T-cell (primary cell): Measurements from ENCODE around the gene ROBO1. TPM values are rescaled to one million over a fixed set of nuclear protein-coding genes. Genes with fewer than 3 reads are reported as not detected.

Experiments
- ATAC-seq, 4 experiments: fragments of 200-7000 bp in 3 of 4; fragments of 150-1000 bp in 1 of 4; cut with Tn5 transposase; replicated peaks in 1 of 4; 1 replicate in 3 of 4; 2 replicates in 1 of 4; pipeline ENCODE4 v1.10.0; 2021; ENCODE audit warnings: moderate library complexity in 3 of 4, mild to moderate bottlenecking in 2 of 4, moderate number of reproducible peaks in 1 of 4
- CTCF ChIA-PET, 2 donors: fragments of 300-600 bp; sonication (Branson Sonifier 250); formaldehyde crosslinking; loops; one replicate each; lab custom pipeline; 2022; ENCODE audit warnings: antibody characterized with exemption in 2 of 2; lab: Charles Lee
- POLR2A ChIA-PET, 2 donors: fragments of 300-600 bp; sonication (Branson Sonifier 250); formaldehyde crosslinking; loops; one replicate each; lab custom pipeline; 2022; ENCODE audit warnings: antibody characterized with exemption in 2 of 2; lab: Charles Lee
- DNase-seq, 35 experiments: peaks; one replicate each; pipeline versions ENCODE4 v3.0.0 to v3.0.0-alpha.2; 2013 to 2023
- H3K27ac ChIP-seq: one replicate; pipeline ENCODE4 v1.5.1; 2013; ENCODE audit warnings: low read length
- H3K27me3 ChIP-seq, 2 experiments: replicated peaks in 1 of 2; 1 replicate in 1 of 2; 2 replicates in 1 of 2; pipeline versions ENCODE4 v1.6.1 to v1.7.0; 2013; ENCODE audit warnings: low read length in 1 of 2, mixed read lengths in 1 of 2; ENCODE audit not compliant: control insufficient read depth in 2 of 2, insufficient read depth in 2 of 2; ENCODE audit errors: extremely low read depth in 1 of 2
- H3K36me3 ChIP-seq, 2 donors: 1 replicate in 1 of 2; 2 replicates in 1 of 2; pipeline versions ENCODE4 v1.6.1 to v1.7.0; 2013; ENCODE audit warnings: low read length in 1 of 2; ENCODE audit not compliant: control insufficient read depth in 2 of 2, insufficient read depth in 1 of 2; ENCODE audit errors: extremely low read depth in 1 of 2
- H3K4me1 ChIP-seq, 2 experiments: 1 replicate in 1 of 2; 2 replicates in 1 of 2; pipeline versions ENCODE4 v1.6.1 to v1.7.0; 2013; ENCODE audit warnings: low read length in 2 of 2, mixed read lengths in 1 of 2; ENCODE audit not compliant: insufficient read depth in 2 of 2, control insufficient read depth in 1 of 2; ENCODE audit errors: extremely low read depth in 1 of 2
- H3K4me3 ChIP-seq, 2 donors: 1 replicate in 1 of 2; 2 replicates in 1 of 2; pipeline versions ENCODE4 v1.5.1 to v1.7.0; 2013; ENCODE audit warnings: mild to moderate bottlenecking in 2 of 2, low read length in 1 of 2, moderate library complexity in 1 of 2; ENCODE audit not compliant: control insufficient read depth in 1 of 2; ENCODE audit errors: extremely low read depth in 1 of 2
- H3K9me3 ChIP-seq: 2 replicates; pipeline ENCODE4 v1.7.0; 2013
- H3K27ac Mint-ChIP-seq, 2 donors: one replicate each; pipeline ENCODE4 v1.8.0; 2020 to 2021; ENCODE audit warnings: mild to moderate bottlenecking in 2 of 2, mixed read lengths in 2 of 2
- H3K27me3 Mint-ChIP-seq, 2 donors: one replicate each; pipeline ENCODE4 v1.8.0; 2021 to 2022; ENCODE audit warnings: mixed read lengths in 2 of 2
- H3K36me3 Mint-ChIP-seq: one replicate; pipeline ENCODE4 v1.8.0; 2021; ENCODE audit warnings: mixed read lengths
- H3K4me1 Mint-ChIP-seq, 3 donors: one replicate each; pipeline ENCODE4 v1.8.0; 2020 to 2022; ENCODE audit warnings: mixed read lengths in 3 of 3, mild to moderate bottlenecking in 1 of 3
- H3K4me3 Mint-ChIP-seq, 3 donors: one replicate each; pipeline ENCODE4 v1.8.0; 2020 to 2022; ENCODE audit warnings: mild to moderate bottlenecking in 3 of 3, mixed read lengths in 3 of 3, moderate library complexity in 3 of 3
- H3K9me3 Mint-ChIP-seq, 3 donors: one replicate each; pipeline ENCODE4 v1.8.0; 2020 to 2022; ENCODE audit warnings: mixed read lengths in 3 of 3
- WGBS: methylation state at CpG from one replicate; pipeline ENCODE4 v1.1.5; 2013; ENCODE audit warnings: missing lambda C conversion rate; ENCODE audit not compliant: insufficient coverage; 5-methylcytosine and 5-hydroxymethylcytosine counted together
- total RNA-seq, 35 experiments: library from RNA in 6 of 35; stranded (reverse) in 6 of 35; fragments of 120-200 nt in 1 of 35; gene quantifications; one replicate each; pipeline versions ENCODE4 v1.2.1 to v1.2.4 and lab custom pipeline; 2013 to 2026

Gene ROBO1
- total RNA-seq, 5 donors from 2014 or later (not counting 1 experiment from before 2014, with no cell fraction given), result 0.20 to 2.4 (median 1.7) TPM

DNA sequence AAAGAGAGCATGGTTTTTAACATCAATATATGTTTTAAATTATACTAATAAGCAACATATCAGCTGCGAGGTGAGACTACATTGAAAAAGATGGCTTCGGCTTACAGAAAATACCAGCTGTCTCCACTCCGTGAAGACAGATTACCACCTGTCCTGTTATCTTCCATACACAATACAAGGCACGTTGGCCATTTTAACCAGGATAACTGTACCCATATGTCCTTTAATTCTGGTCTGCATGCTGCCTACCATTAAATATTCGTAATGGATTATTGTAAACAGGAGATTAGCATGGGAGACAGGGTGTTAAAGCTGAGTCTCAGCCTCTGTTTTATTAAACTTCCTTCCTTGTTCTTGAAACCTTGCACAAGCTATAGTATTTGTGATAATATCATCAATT, 855.5 kb downstream of the ROBO1 start:
- 90% methylated on average over 3 of the region's 5 CpGs for WGBS

DNA sequence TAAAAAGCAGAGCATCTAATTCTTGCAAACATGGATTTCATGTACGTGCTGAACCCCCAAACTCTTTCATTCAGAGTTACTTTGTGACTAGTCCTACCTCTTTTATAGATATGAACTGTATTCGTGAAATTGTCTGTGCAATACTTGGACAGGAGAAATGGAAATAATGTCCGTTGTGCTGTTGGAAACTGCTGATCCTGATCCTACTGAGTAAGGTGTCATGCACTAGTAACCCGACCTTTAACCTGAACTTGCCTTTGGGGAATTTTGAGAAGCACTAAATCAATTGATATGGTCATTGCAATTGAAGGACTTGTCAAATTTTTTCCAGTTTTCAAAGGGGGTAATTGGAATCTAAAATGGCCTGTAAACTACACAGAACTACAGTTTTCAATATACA, 856.4 kb downstream of the ROBO1 start:
- WGBS, result 40% methylated on average over 2 of the region's 4 CpGs
- no peaks in the 10 kb centered on the region for H3K9me3 ChIP-seq
- H3K4me3 Mint-ChIP-seq, result no peak overlapping the region
- H3K4me1 Mint-ChIP-seq, result no peaks in the 10 kb centered on the region
- ATAC-seq (no peak), DNase-seq (no peak)
- no peak overlapping the region for H3K27ac ChIP-seq
- no peak overlapping the region for H3K27ac Mint-ChIP-seq
- H3K27me3 ChIP-seq, result no peaks in the 10 kb centered on the region
- no peak overlapping the region for H3K4me3 ChIP-seq
- no peaks in the 10 kb centered on the region for H3K36me3 ChIP-seq
- ChIA-PET POLR2A (no interaction called here), CTCF (no interaction called here)
- no peaks in the 10 kb centered on the region for H3K36me3 Mint-ChIP-seq
- peaks cover 3 to 14% (median 13%) of the 10 kb centered on the region in 3 donors for H3K9me3 Mint-ChIP-seq
- H3K4me1 ChIP-seq, result no peaks in the 10 kb centered on the region
- no peaks in the 10 kb centered on the region for H3K27me3 Mint-ChIP-seq

More for the DNA sequence above, 855.5 kb downstream of the ROBO1 start:
- no peak overlapping the region for H3K27ac ChIP-seq
- H3K4me3 ChIP-seq, result no peak overlapping the region
- H3K36me3 ChIP-seq, result no peaks in the 10 kb centered on the region
- Mint-ChIP-seq H3K4me3 (no peak overlapping the region), H3K27me3 (no peaks in the 10 kb centered on the region), H3K27ac (no peak overlapping the region), H3K36me3 (no peaks in the 10 kb centered on the region), H3K9me3 (peaks cover 3 to 14% (median 10%) of the 10 kb centered on the region in 3 donors), H3K4me1 (no peaks in the 10 kb centered on the region)
- ChIA-PET POLR2A (no interaction called here), CTCF (no interaction called here)
- DNase-seq (no peak), ATAC-seq (no peak)
- H3K27me3 ChIP-seq, result no peaks in the 10 kb centered on the region
- H3K9me3 ChIP-seq, result no peaks in the 10 kb centered on the region
- no peaks in the 10 kb centered on the region for H3K4me1 ChIP-seq

GRCh38 chr3:78908236-78908635, 859.6 kb downstream of the ROBO1 start:
- DNase-seq (no peak), ATAC-seq (no peak)
- H3K27ac ChIP-seq, result no peak overlapping the region
- Mint-ChIP-seq H3K4me3 (no peak overlapping the region), H3K4me1 (no peaks in the 10 kb centered on the region), H3K36me3 (no peaks in the 10 kb centered on the region), H3K9me3 (peaks cover 3 to 14% (median 7%) of the 10 kb centered on the region in 3 donors), H3K27ac (no peak overlapping the region), H3K27me3 (no peaks in the 10 kb centered on the region)
- CTCF ChIA-PET, result no interaction called here
- H3K27me3 ChIP-seq, result no peaks in the 10 kb centered on the region
- no peak overlapping the region for H3K4me3 ChIP-seq
- no peaks in the 10 kb centered on the region for H3K4me1 ChIP-seq
- POLR2A ChIA-PET, result no interaction called here
- no peaks in the 10 kb centered on the region for H3K36me3 ChIP-seq
- no peaks in the 10 kb centered on the region for H3K9me3 ChIP-seq
- WGBS, result 80% methylated on average over 1 of the region's 3 CpGs

- H3K27ac Mint-ChIP-seq, result no peak overlapping the region
- H3K36me3 Mint-ChIP-seq, result no peaks in the 10 kb centered on the region
- H3K4me3 Mint-ChIP-seq, result no peak overlapping the region
- no peak overlapping the region for H3K4me3 ChIP-seq
- H3K27me3 Mint-ChIP-seq, result no peaks in the 10 kb centered on the region
- no peak for DNase-seq
- no peaks in the 10 kb centered on the region for H3K4me1 Mint-ChIP-seq
- H3K27me3 ChIP-seq, result no peaks in the 10 kb centered on the region
- H3K9me3 Mint-ChIP-seq, result peaks cover 3 to 14% (median 7%) of the 10 kb centered on the region in 3 donors
- POLR2A ChIA-PET, result no interaction called here
- CTCF ChIA-PET, result no interaction called here
- H3K4me1 ChIP-seq, result no peaks in the 10 kb centered on the region
- H3K36me3 ChIP-seq, result no peaks in the 10 kb centered on the region
- no CpG with 5 or more reads among the region's 2 CpGs for WGBS
- ATAC-seq, result no peak
- H3K27ac ChIP-seq, result no peak overlapping the region
- H3K9me3 ChIP-seq, result no peaks in the 10 kb centered on the region
Measured at GRCh38 chr3:78907367-78907766, 860.4 kb downstream of the ROBO1 start.

GRCh38 chr3:78906930-78907329, 860.9 kb downstream of the ROBO1 start:
- ChIA-PET CTCF (no interaction called here), POLR2A (no interaction called here)
- ATAC-seq (no peak), DNase-seq (no peak)
- no peaks in the 10 kb centered on the region for H3K27me3 Mint-ChIP-seq
- H3K27ac Mint-ChIP-seq, result no peak overlapping the region
- no peaks in the 10 kb centered on the region for H3K27me3 ChIP-seq
- H3K4me3 Mint-ChIP-seq, result no peak overlapping the region
- H3K4me1 Mint-ChIP-seq, result no peaks in the 10 kb centered on the region
- H3K27ac ChIP-seq, result no peak overlapping the region
- H3K4me1 ChIP-seq, result no peaks in the 10 kb centered on the region
- no peaks in the 10 kb centered on the region for H3K36me3 Mint-ChIP-seq
- no peaks in the 10 kb centered on the region for H3K36me3 ChIP-seq
- H3K9me3 Mint-ChIP-seq, result peaks cover 3 to 14% (median 7%) of the 10 kb centered on the region in 3 donors
- H3K9me3 ChIP-seq, result no peaks in the 10 kb centered on the region
- WGBS, result no CpG with 5 or more reads among the region's 1 CpG
- no peak overlapping the region for H3K4me3 ChIP-seq

GRCh38 chr3:78906245-78906644, 861.6 kb downstream of the ROBO1 start:
- no peaks in the 10 kb centered on the region for H3K9me3 ChIP-seq
- DNase-seq, result no peak
- peaks cover 3 to 11% (median 7%) of the 10 kb centered on the region in 3 donors for H3K9me3 Mint-ChIP-seq
- no peaks in the 10 kb centered on the region for H3K4me1 Mint-ChIP-seq
- no peak overlapping the region for H3K4me3 Mint-ChIP-seq
- ATAC-seq, result no peak
- ChIA-PET POLR2A (no interaction called here), CTCF (interaction anchor here in 1 of 2 donors (0.6 kb wide), 1 partner anchor 16 kb away, joined by 5 read pairs; no protein-coding TSS in a partner anchor)
- H3K36me3 Mint-ChIP-seq, result no peaks in the 10 kb centered on the region
- no peak overlapping the region for H3K27ac Mint-ChIP-seq
- no peaks in the 10 kb centered on the region for H3K27me3 Mint-ChIP-seq
- H3K4me3 ChIP-seq, result no peak overlapping the region
- H3K36me3 ChIP-seq, result no peaks in the 10 kb centered on the region
- no peaks in the 10 kb centered on the region for H3K27me3 ChIP-seq
- H3K4me1 ChIP-seq, result no peaks in the 10 kb centered on the region
- H3K27ac ChIP-seq, result no peak overlapping the region

DNA sequence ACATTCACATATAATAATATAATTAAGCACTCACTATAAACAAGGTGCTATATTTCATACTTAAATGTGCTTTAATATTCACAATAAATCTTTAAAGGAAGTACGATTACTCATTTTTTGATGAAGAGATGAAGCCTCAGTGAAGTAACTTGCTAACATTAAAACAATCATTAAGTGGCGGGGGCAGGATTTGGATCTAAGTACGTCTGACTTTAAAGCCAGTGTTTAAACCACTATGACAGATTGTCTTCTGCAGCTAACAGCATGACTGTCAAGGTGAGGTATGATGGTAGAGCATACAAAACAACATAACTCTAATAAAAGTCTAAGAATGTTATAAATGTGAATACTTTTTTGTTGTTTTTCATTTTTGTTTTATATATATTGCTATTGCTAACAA, 862.1 kb downstream of the ROBO1 start:
- no peak for DNase-seq
- H3K27me3 Mint-ChIP-seq, result no peaks in the 10 kb centered on the region
- ChIA-PET CTCF (interaction anchor here in 1 of 2 donors (0.6 kb wide), 1 partner anchor 16 kb away, joined by 5 read pairs; no protein-coding TSS in a partner anchor), POLR2A (no interaction called here)
- H3K4me3 Mint-ChIP-seq, result no peak overlapping the region
- Histone ChIP-seq H3K4me1 (no peaks in the 10 kb centered on the region), H3K9me3 (no peaks in the 10 kb centered on the region), H3K4me3 (no peak overlapping the region), H3K36me3 (no peaks in the 10 kb centered on the region), H3K27ac (no peak overlapping the region), H3K27me3 (no peaks in the 10 kb centered on the region)
- no peaks in the 10 kb centered on the region for H3K36me3 Mint-ChIP-seq
- H3K9me3 Mint-ChIP-seq, result peaks cover 3 to 7% (median 7%) of the 10 kb centered on the region in 3 donors
- no peaks in the 10 kb centered on the region for H3K4me1 Mint-ChIP-seq
- no peak for ATAC-seq
- whole genome bisulfite sequencing, result no CpG with 5 or more reads among the region's 3 CpGs
- H3K27ac Mint-ChIP-seq, result no peak overlapping the region
